GM19324 (cell line): Measurements from ENCODE around the gene CUX1.

Source experiments
- ATAC-seq: cut with Tn5 transposase; IDR thresholded peaks from one replicate; pipeline ENCODE4 v1.9.1; 2021; ENCODE audit warnings: mild to moderate bottlenecking, moderate library complexity; ENCODE audit not compliant: unreplicated experiment, low FRiP score

Gene CUX1

GRCh38 chr7:101933028-101933427 lies 115.6 kb downstream of the CUX1 start:
- ATAC-seq = no peak

GRCh38 chr7:101933688-101934121 lies 116.3 kb downstream of the CUX1 start:
- no peak for ATAC-seq

GRCh38 chr7:101934618-101935017 lies 117.2 kb downstream of the CUX1 start:
- ATAC-seq = no peak

DNA sequence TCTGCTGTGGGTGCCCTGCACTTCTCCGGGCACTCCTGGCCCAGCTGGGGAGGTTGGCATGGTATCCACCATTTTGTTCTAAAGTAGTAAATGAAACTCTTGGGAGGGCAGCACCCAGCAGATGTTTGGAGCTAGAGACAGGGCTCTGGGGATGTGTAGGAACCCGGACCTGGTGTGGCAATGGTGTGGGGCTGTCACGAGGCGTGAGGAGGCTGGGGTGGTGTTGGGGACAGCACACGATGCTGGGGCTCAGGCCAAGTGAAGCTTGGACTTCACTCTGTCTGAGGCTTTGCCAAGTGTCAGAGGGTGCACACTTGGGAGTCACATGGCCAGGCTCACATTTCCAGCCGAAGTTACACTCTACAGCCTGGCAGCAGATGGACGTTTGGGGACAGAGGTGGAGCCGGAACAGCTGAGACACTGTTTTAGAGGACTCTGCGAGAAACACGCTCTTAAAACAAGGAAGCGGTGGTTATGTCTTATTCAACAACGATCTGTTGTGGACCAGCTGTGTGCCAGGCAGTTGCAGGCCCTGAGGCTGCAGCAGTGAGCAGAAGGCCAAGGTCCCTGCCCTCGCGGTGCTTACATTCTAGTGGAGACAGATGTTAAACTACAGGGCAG lies 118.2 kb downstream of the CUX1 start:
- ATAC-seq = no peak

DNA sequence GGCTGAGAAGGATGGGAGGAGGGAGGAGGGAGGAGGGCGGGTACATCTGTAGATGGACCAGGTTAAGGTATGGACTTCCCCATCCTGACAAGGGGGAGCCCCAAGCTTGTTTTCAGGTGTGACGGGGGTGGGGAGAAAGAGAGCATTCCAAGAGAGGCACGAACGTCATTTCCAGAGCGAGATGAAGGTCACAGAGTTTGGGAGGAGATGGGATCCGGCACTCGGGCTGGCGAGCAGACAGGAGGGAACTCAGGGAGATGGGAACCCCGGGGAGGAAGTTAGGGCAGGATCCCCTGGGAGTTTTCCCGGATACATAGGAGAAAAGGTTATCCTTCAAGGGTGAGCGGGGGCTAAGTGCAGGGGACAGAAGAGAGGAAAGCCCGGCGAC lies 118.8 kb downstream of the CUX1 start:
- no peak for ATAC-seq

DNA sequence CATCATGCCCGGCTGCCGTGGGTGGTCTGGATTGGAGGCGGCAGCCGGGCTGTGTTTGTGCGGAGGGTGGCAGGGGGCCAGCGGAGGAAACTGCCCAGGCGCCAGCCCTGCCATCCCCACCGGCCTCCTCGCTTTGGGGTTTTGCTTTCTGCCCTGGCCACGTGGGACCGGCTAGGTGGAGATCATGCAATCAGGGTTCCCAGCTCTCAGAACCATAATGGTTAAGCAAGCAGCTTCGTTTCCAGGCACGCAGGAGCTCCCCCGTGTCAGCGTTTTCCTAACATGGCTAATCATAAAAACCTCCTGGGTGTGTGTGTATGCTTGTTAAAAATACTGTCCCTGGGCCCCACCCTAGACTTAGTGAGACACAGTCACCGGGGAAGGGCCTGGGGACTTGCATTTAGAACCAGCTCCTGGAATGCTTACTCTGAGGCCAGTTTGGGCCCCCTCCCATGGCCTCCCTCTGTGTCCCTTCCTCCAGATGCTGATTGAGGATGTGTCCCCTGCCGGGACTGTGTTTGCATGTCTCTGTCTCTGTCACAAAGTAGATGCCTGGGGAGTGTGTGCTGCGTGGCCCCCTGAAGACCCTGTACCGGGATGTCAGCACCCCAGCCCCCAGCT lies 119.3 kb downstream of the CUX1 start:
- no peak for ATAC-seq

DNA sequence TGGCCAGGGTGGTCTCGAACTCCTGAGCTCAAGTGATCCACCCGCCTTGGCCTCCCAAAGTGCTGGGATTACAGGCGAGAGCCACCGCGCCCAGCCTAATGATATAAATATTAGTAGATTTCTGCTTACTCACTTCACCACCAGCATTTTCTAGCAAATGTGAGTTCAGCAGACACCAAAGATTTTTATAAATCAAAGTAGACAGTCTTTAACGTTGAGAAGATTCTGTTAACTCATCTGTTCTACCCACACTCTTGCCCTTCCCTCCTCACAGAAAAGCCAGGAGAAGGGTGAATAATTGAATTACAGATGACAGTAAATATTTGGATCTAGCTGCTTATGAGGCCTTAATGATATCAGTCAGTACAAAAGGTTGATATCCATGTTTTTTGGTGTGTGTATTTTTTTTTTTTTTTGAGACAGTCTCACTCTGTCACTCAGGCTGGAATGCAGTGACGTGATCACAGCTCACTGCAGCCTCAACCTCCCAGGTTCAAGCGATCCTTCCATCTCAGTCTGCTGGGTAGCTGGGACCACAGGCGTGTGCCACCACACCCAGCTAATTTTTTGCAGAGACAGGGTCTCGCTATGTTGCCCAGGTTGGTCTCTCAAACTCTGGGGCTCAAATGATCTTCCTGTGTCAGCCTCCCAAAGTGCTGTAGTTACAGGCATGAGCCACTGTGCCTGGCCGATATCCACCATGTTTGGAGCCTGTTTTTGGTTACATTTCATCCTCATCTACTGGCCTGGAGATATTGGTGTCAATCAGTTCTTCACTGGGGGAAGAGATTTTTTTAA lies 120.5 kb downstream of the CUX1 start:
- ATAC-seq = no peak

DNA sequence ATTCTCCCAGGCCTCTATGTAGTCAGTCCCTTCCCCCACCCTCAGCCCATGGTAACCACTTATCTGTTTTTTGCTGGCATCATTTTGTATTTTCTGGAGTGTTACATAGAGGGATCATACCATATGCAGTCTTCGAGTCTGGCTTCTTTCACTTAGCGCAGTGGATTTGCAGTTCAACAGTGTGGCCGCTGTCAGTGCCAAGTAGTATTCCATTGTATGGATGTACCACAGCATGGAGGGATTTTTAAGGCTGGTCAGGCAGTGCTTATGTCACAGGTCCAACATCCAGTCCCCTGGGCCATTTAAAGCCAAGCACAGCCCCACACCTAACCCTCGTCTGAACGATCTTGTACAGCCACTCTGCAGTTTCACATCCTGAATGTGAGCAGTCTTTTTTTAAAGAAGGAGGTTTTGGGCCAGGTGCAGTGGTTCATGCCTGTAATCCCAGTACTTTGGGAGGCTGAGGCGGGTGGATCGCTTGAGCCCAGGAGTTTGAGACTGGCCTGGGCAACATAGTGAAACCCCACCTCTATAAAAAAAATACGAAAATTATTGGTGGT lies 121.8 kb downstream of the CUX1 start:
- no peak for ATAC-seq

DNA sequence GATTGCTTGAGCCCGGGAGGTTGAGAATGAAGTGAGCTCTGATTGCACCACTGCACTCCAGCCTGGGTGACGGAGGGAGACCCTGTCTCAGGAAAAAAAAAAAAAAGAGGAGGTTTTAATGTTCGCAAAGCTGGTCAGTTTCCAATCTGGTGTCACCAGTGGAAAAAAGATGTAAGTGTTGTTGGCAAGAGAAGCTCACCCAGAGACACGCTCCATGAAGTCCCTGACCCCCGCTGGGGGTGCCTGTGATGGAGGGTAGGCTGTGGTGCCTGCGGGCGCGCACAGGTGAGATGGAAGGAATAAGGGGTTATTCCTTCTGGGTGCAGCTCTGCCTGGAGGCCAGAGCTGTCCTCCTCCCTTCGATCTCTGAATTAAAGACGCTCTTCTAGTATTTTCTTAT lies 122.7 kb downstream of the CUX1 start:
- ATAC-seq = no peak

GRCh38 chr7:101940830-101941229 lies 123.4 kb downstream of the CUX1 start:
- ATAC-seq = no peak

GRCh38 chr7:101941481-101942383 lies 124.3 kb downstream of the CUX1 start:
- no peak for ATAC-seq

DNA sequence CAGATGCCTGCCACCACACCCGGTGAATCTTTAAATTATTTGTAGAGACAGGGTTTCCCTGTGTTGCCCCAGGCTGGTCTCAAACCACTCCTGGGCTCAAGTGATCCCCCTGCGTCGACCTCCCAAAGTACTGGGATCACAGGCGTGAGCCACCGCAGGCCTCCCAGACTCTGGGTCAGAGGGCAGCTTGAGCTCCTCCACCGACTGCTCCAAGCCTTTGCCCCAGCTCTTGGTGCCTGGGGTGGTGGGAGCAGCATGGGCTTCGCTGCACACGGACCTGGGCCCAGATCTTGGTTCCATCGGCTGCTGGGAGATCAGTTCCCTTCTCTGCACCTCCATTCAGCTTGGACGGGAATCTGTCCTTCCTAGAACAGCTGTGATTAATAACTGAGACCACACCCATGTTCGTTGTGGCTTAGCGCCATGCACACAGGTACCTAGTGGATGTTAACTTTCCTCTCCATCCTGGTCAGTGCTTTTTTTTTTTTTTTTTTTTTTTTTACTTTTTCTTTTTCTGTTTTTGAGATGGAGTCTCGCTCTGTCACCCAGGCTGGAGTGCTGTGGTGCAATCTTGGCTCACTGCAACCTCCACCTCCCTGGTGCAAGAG lies 125.3 kb downstream of the CUX1 start:
- no peak for ATAC-seq

DNA sequence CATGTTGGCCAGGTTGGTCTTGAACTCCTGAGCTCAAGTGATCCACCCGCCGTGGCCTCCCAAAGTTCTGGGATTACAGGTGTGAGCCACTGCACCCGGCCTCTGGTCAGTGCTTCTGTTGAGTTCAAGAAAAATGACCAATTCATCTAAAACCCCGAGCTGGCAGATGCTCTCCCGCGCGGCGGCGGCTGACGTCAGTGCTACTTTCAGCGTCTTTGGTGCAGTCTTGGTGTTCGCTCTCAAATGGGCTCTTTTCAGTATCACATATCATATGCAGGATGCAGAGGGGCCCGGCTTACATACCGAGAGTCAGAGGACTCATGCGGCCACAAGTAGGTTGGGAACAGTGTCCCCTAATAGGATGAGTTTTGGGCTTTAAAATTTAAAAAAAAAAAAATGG lies 125.9 kb downstream of the CUX1 start:
- no peak for ATAC-seq

DNA sequence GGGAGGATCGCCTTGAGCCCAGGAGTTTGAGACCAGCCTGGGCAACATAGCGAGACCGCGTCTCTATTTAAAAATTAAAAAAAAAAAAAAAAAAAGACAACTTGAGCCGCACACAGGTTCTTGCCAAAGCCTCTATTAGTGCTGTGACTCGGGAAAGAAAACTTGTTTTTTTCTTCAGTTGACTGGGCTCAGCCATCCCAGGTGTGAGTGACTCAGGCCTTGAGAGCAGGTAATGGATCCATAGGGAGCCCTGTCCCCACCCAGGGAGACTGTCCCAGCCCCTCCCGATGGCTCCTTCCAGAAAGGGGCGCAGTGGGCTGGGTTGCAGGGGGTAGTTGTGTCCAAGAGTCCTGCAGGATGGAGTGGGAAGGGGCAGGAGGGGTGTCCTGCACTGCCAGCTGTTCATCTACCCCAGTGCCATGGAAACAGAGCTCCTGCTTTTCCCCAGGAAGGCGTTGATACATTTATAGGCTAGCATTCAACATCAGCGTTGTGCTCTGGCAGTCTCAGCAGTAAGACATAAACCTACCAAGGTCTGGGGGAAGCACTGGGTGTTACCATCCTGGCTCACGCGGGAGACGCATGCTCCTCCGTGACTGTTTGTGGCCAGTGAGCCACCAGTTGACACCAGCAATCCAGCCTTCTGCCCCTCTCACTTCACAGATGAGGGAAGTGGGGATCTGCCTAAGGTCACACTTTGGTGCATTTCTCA lies 126.6 kb downstream of the CUX1 start:
- ATAC-seq = no peak

DNA sequence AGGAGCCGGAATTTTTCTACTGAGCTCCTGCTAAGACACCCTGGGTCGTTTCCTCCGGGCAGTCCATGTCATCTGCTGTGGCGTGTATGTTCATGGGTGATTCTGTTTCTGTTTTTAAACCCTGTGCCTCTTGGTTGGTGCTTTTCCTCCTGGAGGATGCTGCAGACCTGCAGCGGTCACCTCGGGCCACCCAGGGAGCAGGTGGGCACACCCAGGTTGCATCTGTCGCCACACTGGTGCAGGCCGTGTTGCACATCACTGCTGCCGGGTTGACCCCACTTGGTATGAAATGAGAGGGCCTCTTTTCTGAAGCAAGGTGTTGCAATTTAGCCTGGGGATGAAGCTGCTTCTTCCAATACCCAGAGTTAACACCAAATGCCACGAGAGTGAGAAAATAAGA lies 127.2 kb downstream of the CUX1 start:
- ATAC-seq = no peak

DNA sequence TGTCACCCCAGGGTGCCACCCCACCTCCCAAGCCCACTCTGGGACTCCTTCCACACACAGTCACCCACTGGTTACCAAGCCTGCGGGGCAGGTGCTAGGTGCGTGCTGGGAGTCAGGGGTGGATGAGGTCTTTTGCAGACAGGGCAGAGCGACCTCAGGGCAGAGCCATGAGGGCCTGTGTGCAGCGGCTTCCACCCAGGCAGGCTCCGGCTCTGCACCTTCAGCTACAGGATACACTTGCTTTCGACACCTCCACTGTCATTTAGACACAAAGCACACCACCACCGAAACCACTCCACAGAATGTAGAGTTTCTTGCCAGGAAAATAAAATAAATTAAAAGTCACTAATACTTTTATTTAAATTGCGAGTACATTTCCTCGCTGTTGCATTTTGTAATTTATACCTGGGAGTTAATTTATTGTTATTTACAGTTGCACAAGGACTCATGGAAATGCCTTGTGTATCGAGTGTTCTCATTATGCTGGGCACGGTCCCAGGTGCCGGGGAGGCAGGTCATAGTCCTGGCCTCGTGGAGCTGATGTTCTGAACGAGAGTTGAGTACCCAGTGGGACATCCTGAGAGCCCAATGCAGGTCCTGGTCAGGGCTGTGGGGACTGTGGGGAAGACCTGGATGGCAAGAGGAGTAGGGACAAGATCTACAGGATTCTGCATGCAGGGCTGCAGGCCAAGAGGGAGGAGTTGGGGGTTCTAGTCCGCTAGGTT lies 127.8 kb downstream of the CUX1 start:
- no peak for ATAC-seq

DNA sequence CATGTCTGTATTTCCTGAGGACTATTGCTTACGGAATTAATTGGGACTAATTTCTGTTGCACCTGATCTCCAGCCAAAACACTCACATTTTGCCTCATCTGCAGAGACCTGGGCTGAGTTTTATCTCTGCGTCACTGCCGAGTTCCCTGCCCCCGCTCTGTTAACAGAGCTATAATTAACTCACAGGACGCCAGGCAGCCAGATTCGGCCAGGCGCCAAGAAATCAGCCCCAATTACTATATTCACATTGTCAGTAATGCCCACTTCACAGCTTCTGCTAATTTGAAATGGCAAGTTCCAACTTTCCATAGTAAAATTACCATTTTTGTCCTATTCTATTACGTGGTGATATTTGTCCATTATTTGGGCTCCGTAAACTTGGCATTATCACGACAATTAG lies 130.5 kb downstream of the CUX1 start:
- no peak for ATAC-seq

GRCh38 chr7:101948650-101949049 lies 131.2 kb downstream of the CUX1 start:
- ATAC-seq = no peak
